Measurements from ENCODE around the gene PSMD5.

PSMD5 gene

GRCh38 chr9:120842685-120843485 is at the start of gene PSMD5:
Gene PSMD5, minus strand, starts transcription at chr9:120842922. Its CDS starts 13 bp downstream, at chr9:120842909.
- peak; percentile 90 to 98 (median 95) for DNase-seq (ENCODE audit: low read depth in 3 of 3)

- DNase-seq (ENCODE audit: low read depth in 3 of 3): no peak
Observed at GRCh38 chr9:120891884-120892747, 49.4 kb upstream of the PSMD5 start.

GRCh38 chr9:120891245-120891883 is 48.6 kb upstream of the PSMD5 start:
- peak in 1 of 3 donors; percentile 60 for DNase-seq (ENCODE audit: low read depth in 3 of 3)

- DNase-seq (ENCODE audit: low read depth in 3 of 3): no peak
Observed at GRCh38 chr9:120890320-120891244, 47.9 kb upstream of the PSMD5 start.

GRCh38 chr9:120889606-120890271 is 47.0 kb upstream of the PSMD5 start:
- DNase-seq (ENCODE audit: low read depth in 3 of 3): no peak

- no peak for DNase-seq (ENCODE audit: low read depth in 3 of 3)
Observed at GRCh38 chr9:120888626-120889025, 45.9 kb upstream of the PSMD5 start.

- DNase-seq (ENCODE audit: low read depth in 3 of 3): no peak
Observed at GRCh38 chr9:120886490-120886967, 43.8 kb upstream of the PSMD5 start.

- DNase-seq (ENCODE audit: low read depth in 3 of 3): no peak
Observed at GRCh38 chr9:120885958-120886357, 43.2 kb upstream of the PSMD5 start.

GRCh38 chr9:120885457-120885856 is 42.7 kb upstream of the PSMD5 start:
- DNase-seq (ENCODE audit: low read depth in 3 of 3): no peak

GRCh38 chr9:120883608-120883996 is 40.9 kb upstream of the PSMD5 start:
- DNase-seq (ENCODE audit: low read depth in 3 of 3): no peak

GRCh38 chr9:120882935-120883607 is 40.3 kb upstream of the PSMD5 start:
- DNase-seq (ENCODE audit: low read depth in 3 of 3): no peak

- DNase-seq (ENCODE audit: low read depth in 3 of 3): no peak
Observed at GRCh38 chr9:120879446-120879845, 36.7 kb upstream of the PSMD5 start.

GRCh38 chr9:120878188-120879130 is 35.7 kb upstream of the PSMD5 start:
- no peak for DNase-seq (ENCODE audit: low read depth in 3 of 3)

- DNase-seq (ENCODE audit: low read depth in 3 of 3): peak; percentile 59 to 70 (median 70)
Observed at GRCh38 chr9:120877276-120878034, 34.7 kb upstream of the PSMD5 start.

- no peak for DNase-seq (ENCODE audit: low read depth in 3 of 3)
Observed at GRCh38 chr9:120876842-120877240, 34.1 kb upstream of the PSMD5 start, which contains the start of gene PHF19. Gene PHF19, minus strand, starts transcription at chr9:120877188. Its CDS starts 2,447 bp downstream, at chr9:120874741.

- DNase-seq (ENCODE audit: low read depth in 3 of 3): peak; percentile 82 to 87 (median 85)
Observed at GRCh38 chr9:120875954-120876841, 33.5 kb upstream of the PSMD5 start.

- DNase-seq (ENCODE audit: low read depth in 3 of 3): no peak
Observed at GRCh38 chr9:120875643-120875953, 32.9 kb upstream of the PSMD5 start.

Measured in stimulated activated CD4-positive, alpha-beta T cell treated with anti-CD3 and anti-CD28 coated beads, TNF-alpha, amount 100 ng/mL, for 48 hours (primary cell).